A549 (cell line): Measurements from ENCODE around the gene CENPK.

Source experiments
- CHD4 ChIP-seq: fragments of 200-600 bp; sonication (generic); IDR thresholded peaks from 2 replicates; pipeline ENCODE4 v1.6.1; 2016; ENCODE audit warnings: antibody characterized with exemption, mild to moderate bottlenecking, borderline replicate concordance
- HDAC2 ChIP-seq: fragments of 200-600 bp; sonication (generic); IDR thresholded peaks from 2 replicates; pipeline ENCODE4 v1.6.1; 2016
- HOXA7 ChIP-seq: fragments of 250-450 bp; sonication (Bioruptor Pico); IDR thresholded peaks from 2 replicates; pipeline ENCODE4 v1.5.0; 2020; ENCODE audit warnings: mild to moderate bottlenecking, moderate library complexity
- JUN ChIP-seq, 2 experiments: fragments of >200 bp; sonication (Bioruptor Twin); formaldehyde crosslinking; IDR thresholded peaks; 2 replicates in 1 of 2; 3 replicates in 1 of 2; pipeline ENCODE4 v1.6.1; 2016 to 2017
- KDM1A ChIP-seq: fragments of 200-600 bp; sonication (generic); IDR thresholded peaks from 2 replicates; pipeline ENCODE4 v1.6.1; 2016; ENCODE audit warnings: low read depth, mild to moderate bottlenecking
- POLR2A ChIP-seq: IDR thresholded peaks from 2 replicates; pipeline ENCODE4 v1.6.1; 2012; ENCODE audit warnings: mild to moderate bottlenecking, low read length
- POLR2AphosphoS2 ChIP-seq: conservative IDR thresholded peaks from 2 replicates; pipeline ENCODE4 v1.6.1; 2012; ENCODE audit warnings: low read length, improper control_type of control experiment, inconsistent platforms
- RFX5 ChIP-seq: fragments of 450-650 bp; IDR thresholded peaks from 2 replicates; pipeline ENCODE4 v1.7.1; 2014; ENCODE audit warnings: antibody characterized with exemption, mild to moderate bottlenecking, moderate library complexity
- TF ChIP-seq, protein P1 (sequence below): IDR thresholded peaks from 2 replicates; pipeline ENCODE4 v1.6.1; 2012
- TF ChIP-seq, protein P2 (sequence below): fragments of >200 bp; sonication (Bioruptor Twin); formaldehyde crosslinking; IDR thresholded peaks from 3 replicates; pipeline ENCODE4 v1.5.1; 2016

DNA sequence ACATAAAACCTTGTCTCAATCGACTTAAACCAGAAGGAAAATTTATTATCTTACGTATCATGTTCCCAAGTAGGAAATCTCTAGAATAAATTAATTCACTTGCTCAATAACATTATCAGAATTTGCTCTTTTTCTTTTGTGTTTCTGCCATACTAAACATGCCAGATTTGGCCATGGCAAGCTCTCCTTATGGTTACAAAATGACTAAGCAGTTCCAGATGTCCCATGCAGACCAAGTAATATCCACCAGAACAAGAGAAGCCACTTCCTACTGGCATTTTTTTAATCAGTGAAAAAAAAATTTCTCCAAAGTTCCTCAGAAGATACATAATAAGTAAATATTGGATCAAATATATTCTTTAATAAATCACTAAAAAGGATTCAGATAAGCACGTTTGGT is 56.0 kb downstream of the CENPK start:
- no peak for TF ChIP-seq RFX5
- TF ChIP-seq, protein P1, sequence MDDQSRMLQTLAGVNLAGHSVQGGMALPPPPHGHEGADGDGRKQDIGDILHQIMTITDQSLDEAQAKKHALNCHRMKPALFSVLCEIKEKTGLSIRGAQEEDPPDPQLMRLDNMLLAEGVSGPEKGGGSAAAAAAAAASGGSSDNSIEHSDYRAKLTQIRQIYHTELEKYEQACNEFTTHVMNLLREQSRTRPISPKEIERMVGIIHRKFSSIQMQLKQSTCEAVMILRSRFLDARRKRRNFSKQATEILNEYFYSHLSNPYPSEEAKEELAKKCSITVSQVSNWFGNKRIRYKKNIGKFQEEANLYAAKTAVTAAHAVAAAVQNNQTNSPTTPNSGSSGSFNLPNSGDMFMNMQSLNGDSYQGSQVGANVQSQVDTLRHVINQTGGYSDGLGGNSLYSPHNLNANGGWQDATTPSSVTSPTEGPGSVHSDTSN, result no peak
- TF ChIP-seq, protein P2, sequence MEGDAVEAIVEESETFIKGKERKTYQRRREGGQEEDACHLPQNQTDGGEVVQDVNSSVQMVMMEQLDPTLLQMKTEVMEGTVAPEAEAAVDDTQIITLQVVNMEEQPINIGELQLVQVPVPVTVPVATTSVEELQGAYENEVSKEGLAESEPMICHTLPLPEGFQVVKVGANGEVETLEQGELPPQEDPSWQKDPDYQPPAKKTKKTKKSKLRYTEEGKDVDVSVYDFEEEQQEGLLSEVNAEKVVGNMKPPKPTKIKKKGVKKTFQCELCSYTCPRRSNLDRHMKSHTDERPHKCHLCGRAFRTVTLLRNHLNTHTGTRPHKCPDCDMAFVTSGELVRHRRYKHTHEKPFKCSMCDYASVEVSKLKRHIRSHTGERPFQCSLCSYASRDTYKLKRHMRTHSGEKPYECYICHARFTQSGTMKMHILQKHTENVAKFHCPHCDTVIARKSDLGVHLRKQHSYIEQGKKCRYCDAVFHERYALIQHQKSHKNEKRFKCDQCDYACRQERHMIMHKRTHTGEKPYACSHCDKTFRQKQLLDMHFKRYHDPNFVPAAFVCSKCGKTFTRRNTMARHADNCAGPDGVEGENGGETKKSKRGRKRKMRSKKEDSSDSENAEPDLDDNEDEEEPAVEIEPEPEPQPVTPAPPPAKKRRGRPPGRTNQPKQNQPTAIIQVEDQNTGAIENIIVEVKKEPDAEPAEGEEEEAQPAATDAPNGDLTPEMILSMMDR, result no peak
- TF ChIP-seq CHD4, result no peak
- TF ChIP-seq JUN (IDR thresholded peaks at IDR 0.05), result no peak
- no peak for TF ChIP-seq HDAC2
- TF ChIP-seq POLR2A, result no peak
- TF ChIP-seq KDM1A, result no peak
- no peak for TF ChIP-seq HOXA7
- no peak for TF ChIP-seq POLR2AphosphoS2
